NCI-H526 treated with DMSO at 0.1 percent for 48 hours (cell line): ENCODE measurements around the gene KIR2DL3.
"Not testable (repeated sequence)": the region's sequence is repeated elsewhere in the genome, so short reads cannot be mapped to it uniquely, and the experiment has no call there.

Experiments
- DNase-seq: peaks from one replicate; lab custom pipeline; 2025; lab: John Stamatoyannopoulos, UW

KIR2DL3 gene

DNA sequence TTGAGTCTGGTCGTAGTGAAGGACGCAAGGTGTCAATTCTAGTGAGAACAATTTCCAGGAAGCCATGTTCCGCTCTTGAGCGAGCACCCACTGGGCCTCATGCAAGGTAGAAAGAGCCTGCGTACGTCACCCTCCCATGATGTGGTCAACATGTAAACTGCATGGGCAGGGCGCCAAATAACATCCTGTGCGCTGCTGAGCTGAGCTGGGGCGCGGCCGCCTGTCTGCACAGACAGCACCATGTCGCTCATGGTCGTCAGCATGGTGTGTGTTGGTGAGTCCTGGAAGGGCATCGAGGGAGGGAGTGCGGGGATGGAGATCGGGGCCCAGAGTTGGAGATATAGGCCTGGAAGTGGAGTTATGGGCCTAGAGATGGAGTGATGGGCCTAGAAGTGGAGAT is at the start of gene KIR2DL3:
KIR2DL3 (plus strand) TSS at position 208 of the 400 bp plus-strand sequence; CDS start at position 241, 33 bp downstream.
- not testable (repeated sequence) for DNase-seq

DNA sequence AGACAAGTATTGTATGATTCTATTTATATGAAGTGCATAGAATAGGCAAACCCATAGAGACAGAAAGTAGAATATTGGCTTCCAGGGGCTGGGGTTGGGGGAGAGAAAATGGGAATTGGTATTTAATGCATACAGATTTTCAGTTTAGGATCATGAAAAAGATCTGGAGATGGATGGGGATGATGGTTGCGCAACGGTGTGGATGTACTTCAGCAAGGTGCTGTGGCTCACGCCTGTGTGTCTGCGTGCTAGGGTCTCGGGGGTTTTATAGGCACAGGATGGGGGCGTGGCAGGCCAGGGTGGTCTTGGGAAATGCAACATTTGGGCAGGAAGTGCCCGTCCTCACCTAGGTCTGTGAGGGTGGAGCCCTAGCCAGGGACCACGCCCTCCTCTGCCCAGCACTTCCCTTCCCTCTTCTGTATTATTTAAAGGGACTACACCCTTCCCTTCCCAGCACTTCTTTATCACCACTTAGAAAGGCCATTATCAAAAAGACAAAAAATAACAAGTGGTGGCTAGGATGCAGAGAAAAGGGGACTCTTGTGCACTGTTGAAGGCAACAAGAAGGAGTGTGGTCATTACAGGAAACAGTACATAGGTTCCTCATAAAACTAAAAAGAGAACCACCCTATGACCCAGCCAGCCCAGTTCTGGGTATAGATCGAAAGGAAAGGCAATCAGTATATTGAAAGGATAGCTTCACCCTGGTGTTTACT is 46.6 kb upstream of the KIR2DL3 start:
- no peak for DNase-seq

DNA sequence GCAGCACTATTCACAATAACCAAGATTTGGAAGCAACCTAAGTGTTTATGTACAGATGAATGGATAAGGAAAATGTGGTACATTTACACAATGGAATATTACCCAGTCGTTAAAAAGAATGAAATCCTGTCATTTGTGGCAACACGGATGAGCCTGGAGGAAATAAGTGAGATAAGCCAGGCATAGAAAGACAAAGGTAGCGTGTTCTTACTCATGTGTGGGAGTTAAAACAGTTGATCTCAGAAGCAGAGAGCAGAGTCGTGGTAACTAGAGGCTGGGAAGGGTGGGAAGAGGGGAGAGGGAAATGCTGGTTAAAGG is 46.1 kb upstream of the KIR2DL3 start:
- no peak for DNase-seq

DNA sequence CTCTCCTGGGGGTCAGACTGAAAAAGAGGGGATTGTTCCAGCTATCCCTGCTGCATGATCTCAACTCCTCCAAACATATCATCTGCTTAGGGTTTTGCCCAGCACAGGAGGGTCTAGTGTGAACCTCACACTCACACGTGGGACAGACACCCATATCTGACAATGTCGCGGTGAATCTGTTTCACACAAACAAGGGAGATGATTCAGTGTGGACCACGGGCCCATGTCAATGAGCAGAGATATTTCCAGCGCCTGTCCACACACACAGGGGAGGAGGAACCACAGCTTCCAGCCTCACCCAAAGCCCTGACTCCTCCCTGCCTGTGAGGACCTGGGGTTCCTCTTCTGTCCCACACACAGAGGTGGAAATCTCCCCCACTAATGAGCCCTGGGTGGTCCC is 43.7 kb upstream of the KIR2DL3 start:
- no peak for DNase-seq

DNA sequence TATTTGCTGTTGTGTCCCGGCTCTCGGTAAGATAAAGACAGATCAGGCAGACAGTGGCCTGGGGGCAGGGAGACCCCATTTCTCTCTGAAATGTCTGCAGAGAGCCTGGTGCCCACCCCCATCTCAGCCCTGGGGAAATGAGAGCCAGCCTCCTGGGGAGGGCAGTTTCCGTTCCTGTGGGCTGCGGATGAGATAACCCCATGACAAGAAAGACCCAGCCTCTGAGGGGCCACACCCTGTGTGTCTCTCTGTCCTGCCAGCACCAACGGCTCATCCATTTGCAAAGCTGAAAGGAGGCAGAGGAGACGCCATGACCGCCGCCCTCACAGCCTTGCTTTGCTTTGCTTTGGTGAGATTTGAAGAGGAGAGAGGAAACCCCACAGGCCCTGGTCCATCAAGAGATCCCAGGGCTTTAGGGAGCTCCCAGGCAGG is 42.2 kb upstream of the KIR2DL3 start:
- DNase-seq: no peak

DNA sequence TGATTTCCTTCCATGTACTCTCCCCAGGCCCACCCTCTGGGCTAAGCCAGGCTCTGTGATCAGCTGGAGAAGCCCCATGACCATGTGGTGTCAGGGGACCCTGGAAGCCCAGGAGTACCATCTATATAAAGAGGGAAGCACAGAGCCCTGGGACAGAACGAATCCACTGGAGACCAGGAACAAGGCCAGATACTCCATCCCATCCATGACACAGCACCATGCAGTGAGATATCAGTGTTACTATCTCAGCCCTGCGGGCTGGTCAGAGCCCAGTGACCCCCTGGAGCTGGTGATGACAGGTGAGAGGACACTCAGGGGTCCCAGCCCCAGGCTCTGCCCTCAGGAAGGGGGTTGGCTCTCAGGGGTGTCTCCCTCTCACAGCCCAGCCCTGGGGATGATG is 41.5 kb upstream of the KIR2DL3 start:
- DNase-seq: no peak

DNA sequence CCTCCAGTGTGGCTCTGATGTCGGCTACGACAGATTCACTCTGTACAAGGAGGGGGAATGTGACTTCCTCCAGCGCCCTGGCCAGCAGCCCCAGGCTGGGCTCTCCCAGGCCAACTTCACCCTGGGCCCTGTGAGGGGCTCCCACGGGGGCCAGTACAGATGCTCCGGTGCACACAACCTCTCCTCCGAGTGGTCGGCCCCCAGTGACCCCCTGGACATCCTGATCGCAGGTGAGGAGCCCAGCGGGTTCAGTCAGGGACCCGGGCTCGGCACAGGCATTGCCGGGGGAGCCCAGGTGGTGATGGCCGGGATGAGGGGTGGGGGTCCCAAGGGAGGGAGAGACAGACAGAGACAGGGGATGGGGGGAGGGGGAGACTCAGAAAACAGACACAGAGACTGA is 40.6 kb upstream of the KIR2DL3 start:
- not testable (repeated sequence) for DNase-seq

DNA sequence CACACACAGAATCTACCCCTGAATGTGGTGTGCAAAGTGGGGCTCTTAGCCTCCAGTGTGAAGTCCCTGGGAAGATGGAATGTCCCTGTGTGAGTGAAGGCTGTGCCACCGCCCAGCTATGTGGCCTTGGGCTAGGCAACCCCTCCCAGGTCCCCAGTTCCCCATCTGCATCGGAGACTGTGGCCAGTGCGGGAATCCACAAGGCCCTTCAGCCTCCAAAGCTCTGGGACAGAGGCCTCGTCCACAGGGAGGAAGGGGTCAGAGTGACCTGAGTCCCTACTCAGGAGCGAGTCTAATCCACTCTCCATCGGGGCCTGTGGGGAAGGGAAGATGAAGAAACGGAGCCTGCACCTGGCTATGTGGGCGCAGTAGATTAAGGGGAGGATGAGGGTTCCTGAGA is 33.4 kb upstream of the KIR2DL3 start:
- DNase-seq: no peak

DNA sequence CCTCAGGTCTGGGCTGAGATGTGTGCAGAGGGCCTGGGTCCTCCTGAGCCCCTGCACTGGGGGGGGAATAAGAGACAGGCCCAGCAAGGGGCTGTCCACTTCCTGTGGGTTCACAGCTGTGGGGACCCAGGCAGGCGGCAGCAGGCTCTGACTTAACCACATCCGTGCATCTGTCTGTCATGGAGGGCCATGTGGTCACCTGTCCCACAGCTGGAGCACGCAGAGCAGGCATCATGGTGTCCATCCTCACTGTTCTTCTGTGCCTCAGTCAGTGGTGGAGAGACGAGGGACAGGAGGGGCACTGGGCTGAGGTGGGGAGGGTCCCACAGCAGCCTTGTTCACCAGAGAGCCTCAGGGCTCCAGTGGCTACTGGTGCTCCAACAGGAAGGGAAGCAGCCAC is 30.4 kb upstream of the KIR2DL3 start:
- no peak for DNase-seq

DNA sequence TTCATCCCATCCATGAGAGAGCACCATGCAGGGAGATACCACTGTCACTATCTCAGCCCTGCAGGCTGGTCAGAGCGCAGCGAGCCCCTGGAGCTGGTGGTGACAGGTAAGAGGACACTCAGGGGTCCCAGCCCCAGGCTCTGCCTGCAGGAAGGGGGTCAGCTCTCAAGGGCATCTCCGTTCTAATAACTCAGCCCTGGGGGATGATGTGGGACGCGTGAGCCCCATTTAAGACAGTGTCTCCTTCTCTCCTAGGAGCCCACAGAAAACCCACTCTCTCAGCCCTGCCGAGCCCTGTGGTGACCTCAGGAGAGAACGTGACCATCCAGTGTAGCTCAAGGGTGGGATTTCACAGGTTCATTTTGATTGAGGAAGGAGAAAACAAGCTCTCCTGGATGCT is 29.5 kb upstream of the KIR2DL3 start:
- DNase-seq: peak; percentile 81

DNA sequence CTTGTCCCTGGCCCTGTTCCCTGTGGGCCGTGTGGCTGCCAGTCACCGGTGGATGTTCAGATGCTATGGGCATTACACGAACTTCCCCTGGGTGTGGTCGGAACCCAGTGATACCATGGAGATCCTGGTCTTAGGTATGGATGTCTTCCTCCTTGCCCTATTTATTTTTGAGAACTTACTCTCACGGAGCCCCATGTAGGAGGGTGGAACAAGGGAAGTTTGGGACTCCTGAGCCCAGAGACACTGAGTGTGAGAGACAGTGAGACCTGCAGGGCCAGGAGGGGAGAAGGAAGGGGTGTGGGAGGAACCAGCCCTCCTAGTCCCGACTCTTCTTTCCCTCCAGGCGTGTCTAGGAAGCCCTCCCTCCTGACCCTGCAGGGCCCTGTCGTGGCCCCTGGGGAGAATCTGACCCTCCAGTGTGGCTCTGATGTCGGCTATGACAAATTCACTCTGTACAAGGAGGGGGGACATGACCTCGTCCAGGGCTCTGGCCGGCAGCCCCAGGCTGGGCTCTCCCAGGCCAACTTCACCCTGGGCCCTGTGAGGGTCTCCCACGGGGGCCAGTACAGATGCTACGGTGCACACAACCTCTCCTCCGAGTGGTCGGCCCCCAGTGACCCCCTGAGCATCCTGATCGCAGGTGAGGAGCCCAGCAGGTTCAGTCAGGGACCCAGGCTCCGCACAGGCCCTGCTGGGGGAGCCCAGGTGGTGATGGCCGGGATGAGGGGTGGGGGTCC is 28.9 kb upstream of the KIR2DL3 start:
- no peak for DNase-seq

DNA sequence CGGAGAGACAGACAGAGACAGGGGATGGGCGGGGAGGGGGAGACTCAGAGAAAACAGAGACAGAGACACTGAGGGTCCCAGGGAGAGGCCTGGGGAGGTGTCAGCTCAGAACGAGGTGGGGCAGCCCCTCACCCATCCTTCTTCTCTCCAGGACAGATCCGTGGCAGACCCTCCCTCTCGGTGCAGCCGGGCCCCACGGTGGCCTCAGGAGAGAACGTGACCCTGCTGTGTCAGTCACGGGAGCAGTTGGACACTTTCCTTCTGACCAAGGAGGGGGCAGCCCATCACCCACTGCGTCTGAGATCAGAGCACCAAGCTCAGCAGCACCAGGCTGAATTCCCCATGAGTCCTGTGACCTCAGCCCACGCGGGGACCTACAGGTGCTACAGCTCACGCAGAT is 28.4 kb upstream of the KIR2DL3 start:
- not testable (repeated sequence) for DNase-seq

DNA sequence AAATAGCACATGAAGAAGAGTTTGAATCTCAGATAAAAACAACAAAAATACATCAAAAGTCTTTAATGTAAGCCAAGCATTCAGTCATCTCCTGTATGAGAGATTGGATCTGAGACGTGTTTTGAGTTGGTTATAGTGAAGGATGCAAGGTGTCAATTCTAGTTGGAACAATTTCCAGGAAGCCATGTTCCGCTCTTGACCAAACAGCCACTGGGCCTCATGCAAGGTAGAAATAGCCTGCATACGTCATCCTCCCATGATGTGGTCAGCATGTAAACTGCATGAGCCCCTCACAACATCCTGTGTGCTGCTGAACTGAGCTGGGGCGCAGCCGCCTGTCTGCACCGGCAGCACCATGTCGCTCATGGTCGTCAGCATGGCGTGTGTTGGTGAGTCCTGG is 14.2 kb upstream of the KIR2DL3 start, which contains the start of gene KIR3DL3:
KIR3DL3 (plus strand) TSS at position 301 of the 400 bp plus-strand sequence; CDS start at position 356, 55 bp downstream.
- DNase-seq: no peak

DNA sequence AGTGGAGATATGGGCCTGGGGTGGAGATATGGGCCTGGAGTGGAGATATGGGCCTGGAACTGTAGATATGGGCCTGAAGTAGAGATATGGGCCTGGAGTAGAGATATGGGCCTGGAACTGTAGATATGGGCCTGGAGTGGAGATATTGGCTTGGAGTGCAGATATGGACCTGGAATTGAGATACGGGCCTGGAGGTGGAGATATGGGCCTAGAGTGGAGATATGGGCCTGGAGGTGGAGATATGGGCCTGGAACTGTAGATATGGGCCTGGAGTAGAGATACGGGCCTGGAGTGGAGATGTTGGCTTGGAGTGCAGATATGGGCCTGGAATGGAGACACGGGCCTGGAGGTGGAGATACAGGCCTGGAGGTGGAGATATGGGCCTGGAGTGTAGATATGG is 13.7 kb upstream of the KIR2DL3 start:
- DNase-seq: no peak

DNA sequence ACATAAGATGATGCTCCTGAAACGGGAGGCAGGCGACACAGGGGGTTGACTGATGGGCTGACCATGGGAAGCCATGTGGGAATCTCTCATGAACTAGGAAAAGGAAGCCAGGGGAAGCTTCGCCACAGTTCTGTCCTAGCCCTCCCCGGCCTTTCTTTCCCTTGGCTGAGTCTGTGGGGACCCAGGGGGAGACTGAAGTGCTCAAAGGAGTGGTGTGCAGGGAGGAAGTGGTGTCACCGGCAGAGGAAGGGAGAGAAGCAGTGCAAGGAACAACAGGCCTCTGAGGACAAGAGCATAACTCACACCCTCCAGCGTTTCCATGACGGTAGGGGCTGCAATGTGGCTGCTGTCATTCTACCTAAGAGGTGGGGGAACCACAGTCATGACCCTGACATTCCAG is 13.0 kb upstream of the KIR2DL3 start:
- no peak for DNase-seq

DNA sequence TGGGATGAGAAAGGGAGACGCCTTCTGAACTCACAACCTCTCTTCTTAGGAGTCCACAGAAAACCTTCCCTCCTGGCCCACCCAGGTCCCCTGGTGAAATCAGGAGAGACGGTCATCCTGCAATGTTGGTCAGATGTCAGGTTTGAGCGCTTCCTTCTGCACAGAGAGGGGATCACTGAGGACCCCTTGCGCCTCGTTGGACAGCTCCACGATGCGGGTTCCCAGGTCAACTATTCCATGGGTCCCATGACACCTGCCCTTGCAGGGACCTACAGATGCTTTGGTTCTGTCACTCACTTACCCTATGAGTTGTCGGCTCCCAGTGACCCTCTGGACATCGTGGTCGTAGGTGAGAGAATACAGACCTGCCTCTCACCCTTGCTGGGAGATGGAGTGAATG is 10.8 kb upstream of the KIR2DL3 start:
- DNase-seq: no peak

DNA sequence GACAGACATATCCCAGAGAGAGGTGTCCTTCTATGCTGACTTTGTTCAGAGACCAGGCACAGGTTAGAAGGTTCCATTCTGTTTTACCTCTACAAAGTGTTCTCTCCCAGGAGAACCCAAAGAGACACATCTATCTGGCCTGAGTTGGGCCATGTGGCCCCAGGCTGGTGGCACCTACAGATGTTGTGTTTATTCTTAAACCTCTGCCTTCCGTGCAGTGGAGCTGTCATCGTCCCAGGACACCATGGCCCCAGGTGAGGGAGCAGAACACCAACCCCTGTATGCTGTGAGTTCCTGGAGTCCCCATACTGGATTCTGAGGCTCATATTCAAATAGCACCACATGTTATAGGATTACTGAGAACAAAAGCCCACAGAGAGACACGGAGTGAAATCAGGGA is 10.1 kb upstream of the KIR2DL3 start:
- DNase-seq: no peak

DNA sequence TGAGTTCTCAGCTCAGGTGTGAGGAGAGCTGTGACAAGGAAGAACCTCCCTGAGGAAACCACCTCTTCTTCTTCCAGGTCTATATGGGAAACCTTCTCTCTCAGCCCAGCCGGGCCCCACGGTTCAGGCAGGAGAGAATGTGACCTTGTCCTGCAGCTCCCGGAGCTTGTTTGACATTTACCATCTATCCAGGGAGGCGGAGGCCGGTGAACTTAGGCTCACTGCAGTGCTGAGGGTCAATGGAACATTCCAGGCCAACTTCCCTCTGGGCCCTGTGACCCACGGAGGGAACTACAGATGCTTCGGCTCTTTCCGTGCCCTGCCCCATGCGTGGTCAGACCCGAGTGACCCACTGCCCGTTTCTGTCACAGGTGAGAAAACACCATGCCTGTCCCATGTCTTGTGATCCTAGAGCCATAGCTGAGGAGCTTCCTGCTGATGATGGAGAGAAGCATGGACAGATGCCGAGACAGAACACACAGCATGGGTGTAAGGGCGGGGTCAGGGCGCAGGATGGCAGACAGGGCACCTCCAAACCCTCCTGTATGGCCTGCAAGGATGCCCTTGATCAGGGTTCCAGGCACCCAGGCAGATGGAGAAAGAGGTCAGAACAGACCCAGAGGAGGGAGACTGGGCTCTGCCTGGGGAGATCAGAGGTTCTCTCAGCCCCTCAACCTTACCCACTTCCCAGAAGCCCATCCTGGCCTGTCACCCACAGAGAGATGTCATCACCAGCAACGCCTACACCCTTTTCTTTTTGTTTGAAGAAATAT is 8.7 kb upstream of the KIR2DL3 start:
- DNase-seq: no peak

DNA sequence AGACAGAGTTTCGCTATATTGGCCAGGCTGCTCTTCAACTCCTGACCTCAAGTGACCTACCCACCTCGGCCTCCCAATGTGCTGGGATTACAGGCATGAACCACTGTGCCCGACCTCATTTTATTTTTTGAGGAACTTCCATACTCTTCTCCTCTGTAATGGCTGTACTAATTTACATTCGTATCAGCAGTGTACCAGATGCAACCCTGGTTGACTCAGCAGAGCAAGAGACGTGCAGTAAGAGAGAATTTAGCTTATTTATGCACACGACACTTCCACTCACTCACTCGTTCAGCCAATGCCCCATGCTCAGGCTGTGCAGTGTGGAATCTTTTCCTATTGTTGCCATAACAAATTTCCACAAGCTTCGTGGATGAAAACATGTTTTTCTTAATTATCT is 7.1 kb upstream of the KIR2DL3 start:
- DNase-seq: no peak

DNA sequence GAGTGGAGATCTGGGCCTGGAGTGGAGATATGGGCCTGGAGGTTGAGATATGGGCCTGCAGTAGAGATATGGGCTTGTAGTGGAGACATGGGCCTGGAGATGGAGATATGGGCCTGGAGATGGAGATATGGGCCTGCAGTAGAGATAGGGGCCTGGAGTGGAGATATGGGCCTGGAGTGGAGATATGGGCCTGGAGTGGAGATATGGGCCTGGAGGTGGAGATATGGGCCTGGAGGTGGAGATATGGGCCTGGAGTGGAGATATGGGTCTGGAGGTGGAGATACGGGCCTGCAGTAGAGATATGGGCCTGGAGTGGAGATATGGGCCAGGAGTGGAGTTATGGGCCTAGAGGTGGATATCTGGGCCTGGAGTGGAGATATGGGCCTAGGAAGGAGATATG is 402 bp downstream of the KIR2DL3 start:
- no peak for DNase-seq

DNA sequence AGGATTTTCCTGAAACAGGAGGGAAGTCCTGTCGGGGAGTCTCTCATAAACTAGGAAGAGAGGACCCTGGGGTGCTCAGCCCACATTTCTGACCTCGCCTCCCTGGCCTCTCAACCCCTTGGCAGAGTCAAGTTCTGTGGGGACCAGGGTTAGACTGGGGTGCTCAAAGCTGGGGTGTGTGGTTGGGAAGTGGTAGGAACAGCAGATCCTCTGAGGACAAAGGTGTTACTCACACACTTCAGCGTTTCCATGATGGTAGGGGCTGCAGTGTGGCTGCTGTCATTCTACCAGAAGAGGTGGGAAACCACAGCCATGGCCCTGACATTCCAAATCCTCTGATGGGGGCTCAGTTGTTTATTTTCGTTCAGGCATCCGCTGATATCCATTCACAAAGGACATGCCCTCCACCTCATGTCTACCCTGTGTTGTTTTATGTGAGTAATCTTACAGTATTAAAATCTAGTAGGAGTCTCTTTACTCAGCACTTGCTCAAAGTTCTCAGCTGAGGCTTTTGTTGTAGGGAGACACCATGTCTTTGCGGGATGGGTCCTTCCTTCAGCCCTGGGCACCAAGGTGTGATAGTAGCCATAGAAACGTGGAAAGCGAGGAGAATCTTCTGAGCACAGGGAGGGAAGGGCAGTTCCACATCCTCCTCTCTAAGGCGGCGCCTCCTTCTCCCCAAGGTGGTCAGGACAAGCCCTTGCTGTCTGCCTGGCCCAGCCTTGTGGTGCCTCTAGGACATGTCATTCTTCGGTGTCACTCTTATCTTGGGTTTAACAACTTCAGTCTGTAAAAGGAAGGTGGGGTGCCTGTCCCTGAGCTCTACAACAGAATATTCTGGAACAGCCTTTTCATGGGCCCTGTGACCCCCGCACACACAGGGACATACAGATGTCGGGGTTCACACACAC is 1.5 kb downstream of the KIR2DL3 start:
- DNase-seq: no peak

DNA sequence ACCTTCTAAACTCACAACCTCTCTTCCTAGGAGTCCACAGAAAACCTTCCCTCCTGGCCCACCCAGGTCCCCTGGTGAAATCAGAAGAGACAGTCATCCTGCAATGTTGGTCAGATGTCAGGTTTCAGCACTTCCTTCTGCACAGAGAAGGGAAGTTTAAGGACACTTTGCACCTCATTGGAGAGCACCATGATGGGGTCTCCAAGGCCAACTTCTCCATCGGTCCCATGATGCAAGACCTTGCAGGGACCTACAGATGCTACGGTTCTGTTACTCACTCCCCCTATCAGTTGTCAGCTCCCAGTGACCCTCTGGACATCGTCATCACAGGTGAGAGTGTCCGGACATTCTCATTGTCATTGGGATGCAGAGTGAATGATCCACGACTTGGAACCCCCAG is 3.6 kb downstream of the KIR2DL3 start:
- DNase-seq: not testable (repeated sequence)
